Coronary artery (tissue), 2 donors: ENCODE results near the gene ANO1.

Experiments
- DNase-seq: peaks from one replicate; pipeline ENCODE4 v3.0.0-alpha.2; 2017; ENCODE audit warnings: low spot score
- H3K27ac ChIP-seq, 2 donors: fragments of 200-600 bp; sonication (generic); one replicate each; pipeline ENCODE4 v1.5.1; 2016 to 2019
- H3K4me3 ChIP-seq: fragments of 200-600 bp; sonication (generic); 2 replicates; pipeline ENCODE4 v1.5.1; 2016; ENCODE audit warnings: mild to moderate bottlenecking, moderate library complexity
- TF ChIP-seq, protein P1 (sequence below): fragments of 200-600 bp; sonication (generic); IDR thresholded peaks from one replicate; pipeline ENCODE4 v1.5.1; 2019; ENCODE audit warnings: antibody characterized with exemption

Gene ANO1

DNA sequence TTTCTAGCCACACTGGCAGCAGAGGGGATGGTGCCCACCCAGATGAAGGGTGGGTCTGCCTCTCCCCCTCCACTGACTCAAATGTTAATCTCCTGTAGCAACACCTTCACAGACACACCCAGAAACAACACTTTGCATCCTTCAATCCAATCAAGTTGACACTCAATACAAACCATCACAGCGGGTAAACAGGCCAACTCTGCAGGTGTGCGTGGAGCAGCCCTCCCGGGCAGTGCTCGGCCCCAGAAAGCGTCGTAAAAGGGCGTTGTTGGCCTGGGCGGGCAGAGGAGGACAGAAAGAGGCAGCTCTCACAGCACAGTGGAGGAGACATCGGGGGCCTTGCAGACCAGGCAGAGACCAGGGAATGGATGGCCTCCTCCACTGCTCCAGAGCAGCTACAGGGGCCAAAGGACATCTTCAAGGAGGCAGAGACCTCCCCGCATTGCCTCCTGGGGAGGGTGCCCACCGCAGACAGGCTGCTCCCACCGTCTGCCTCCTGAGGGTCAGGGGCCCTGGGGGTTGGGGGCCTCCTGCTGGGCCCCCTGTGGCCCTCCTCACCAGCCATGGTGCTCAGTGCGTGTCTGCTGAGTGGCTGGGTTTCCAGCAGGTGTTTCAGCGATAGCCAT lies 68.9 kb downstream of the ANO1 start:
- TF ChIP-seq, protein P1, sequence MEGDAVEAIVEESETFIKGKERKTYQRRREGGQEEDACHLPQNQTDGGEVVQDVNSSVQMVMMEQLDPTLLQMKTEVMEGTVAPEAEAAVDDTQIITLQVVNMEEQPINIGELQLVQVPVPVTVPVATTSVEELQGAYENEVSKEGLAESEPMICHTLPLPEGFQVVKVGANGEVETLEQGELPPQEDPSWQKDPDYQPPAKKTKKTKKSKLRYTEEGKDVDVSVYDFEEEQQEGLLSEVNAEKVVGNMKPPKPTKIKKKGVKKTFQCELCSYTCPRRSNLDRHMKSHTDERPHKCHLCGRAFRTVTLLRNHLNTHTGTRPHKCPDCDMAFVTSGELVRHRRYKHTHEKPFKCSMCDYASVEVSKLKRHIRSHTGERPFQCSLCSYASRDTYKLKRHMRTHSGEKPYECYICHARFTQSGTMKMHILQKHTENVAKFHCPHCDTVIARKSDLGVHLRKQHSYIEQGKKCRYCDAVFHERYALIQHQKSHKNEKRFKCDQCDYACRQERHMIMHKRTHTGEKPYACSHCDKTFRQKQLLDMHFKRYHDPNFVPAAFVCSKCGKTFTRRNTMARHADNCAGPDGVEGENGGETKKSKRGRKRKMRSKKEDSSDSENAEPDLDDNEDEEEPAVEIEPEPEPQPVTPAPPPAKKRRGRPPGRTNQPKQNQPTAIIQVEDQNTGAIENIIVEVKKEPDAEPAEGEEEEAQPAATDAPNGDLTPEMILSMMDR, result no peak
- Histone ChIP-seq H3K4me3 (no peak overlapping the region), H3K27ac (no peak overlapping the region)
- DNase-seq, result no peak

DNA sequence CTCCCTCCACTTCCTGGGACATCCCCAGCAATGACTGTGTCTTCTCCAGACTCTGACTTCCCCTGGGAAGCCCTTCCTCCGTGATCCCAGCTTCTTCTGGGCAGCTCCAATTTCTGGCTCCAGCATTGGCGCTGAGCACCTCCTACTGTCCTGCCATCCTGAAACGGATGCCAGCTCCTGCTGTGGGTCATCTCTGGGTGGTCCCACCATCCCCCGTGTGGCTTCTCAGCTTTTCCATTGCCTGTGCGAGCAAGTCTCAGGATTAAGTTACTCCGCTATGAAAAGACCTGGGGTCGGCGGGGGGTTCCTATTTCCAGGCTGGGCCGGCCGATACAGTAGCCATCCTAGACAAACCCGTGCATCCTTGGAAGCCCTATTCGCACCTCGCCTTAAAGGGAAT lies 69.6 kb downstream of the ANO1 start:
- Histone ChIP-seq H3K27ac (no peak overlapping the region), H3K4me3 (no peak overlapping the region)
- TF ChIP-seq, protein P1, result no peak
- no peak for DNase-seq

DNA sequence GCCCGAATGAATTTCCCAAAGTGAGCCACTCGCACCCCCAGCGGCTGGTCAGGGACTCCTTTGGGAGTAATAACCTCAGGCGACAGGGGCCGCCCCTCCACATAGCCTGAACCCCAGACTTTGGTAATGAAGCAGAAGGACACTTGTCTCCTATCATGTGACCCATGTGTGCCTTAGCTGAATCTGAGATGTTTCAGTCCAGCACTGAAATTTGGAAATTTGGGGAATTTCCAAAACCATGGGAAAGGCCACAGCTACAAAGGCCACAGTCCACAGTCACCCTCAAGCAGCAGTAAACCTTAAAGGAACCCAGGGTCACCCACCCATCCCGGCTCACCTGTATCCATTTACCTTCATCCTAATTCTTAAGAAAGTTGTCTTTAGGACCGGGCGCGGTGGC lies 73.6 kb downstream of the ANO1 start:
- Histone ChIP-seq H3K4me3 (no peak overlapping the region), H3K27ac (no peak overlapping the region)
- TF ChIP-seq, protein P1, result no peak
- no peak for DNase-seq

DNA sequence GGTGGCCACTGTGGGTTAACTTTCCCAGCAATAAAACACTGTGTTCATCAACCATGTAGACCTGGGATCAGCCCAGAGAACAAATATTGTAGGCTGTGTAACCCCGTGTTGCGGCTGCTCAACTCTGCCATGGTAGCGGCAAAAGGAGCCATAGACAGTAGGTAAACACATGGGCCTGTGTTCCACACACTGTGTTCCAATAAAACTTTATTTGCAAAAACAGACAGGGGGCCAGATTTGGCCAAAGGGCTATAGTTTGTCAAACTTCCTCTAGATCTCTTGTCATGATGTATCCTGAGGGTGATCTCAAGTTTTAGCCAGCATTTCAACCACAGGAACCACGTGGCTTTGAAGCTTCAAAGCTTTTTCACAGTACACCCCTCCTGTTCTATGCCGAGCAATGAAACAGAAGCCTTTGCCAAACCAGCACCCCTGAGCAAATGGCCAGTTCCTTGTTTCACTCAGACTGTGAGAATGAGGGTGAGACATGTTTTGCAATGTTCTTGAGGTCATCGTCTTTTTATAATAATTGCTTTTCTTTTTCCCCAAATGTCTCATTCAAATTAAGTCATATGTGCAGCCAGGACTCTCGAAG lies 75.1 kb downstream of the ANO1 start:
- TF ChIP-seq, protein P1, result no peak
- no peak overlapping the region for H3K4me3 ChIP-seq
- DNase-seq, result no peak
- no peak overlapping the region for H3K27ac ChIP-seq

DNA sequence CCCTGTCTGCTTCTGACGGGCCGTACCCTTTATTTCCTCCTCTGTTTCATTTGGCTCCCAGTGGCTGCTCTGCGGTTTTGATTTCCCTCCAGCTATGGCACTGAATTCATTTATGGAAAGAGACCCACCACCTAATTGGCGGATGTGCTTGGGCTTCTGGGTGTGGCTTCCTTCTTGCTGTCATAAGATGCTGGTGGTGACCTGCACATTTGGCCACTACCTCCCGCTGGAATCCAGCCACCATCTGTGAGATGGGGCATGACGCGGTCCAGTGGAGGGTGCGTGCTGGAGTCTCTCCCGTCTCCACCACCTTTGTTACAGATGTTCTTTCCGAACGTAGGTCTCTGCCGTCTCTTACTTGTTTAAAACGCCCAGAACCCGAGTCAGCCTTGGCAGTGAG lies 77.3 kb downstream of the ANO1 start:
- no peak for DNase-seq
- TF ChIP-seq, protein P1, result no peak
- Histone ChIP-seq H3K4me3 (no peak overlapping the region), H3K27ac (no peak overlapping the region)

DNA sequence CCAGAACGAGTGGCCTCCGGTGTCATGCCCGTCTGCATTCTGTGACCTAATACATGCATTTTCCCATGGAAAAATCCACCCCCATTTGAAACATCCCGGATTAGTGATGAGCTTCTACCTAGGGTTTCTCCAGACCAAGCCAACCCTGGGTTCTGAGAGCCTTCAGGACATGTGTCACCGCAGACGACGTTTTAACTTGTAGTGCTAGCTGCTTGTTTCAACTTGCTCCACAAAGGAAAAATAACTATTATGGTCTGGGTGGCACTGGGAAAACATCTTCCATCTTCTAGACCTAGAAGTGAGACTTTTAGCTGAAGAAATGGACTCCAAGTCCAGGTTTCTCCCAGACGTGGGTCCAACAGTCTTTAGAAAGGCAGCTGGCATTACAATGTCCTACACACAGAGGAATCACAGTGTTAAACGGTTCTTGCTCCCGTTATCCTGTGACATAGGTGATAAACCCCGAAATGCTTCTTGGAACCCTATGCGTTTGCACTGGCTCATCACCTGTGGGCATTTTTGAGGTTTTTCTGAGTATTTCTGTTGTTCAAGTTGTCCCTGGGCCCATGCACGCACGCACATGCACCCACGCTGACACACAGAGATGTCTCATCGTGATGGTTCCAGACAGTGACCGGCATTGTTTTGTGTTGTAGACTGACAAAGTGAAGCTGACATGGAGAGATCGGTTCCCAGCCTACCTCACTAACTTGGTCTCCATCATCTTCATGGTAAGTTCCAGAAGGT lies 78.3 kb downstream of the ANO1 start:
- Histone ChIP-seq H3K4me3 (no peak overlapping the region), H3K27ac (no peak overlapping the region)
- TF ChIP-seq, protein P1, result no peak
- DNase-seq, result no peak
